Kidney glomerular epithelial cell (primary cell): Measurements from ENCODE around the gene RHOU.
A peak's percentile ranks its signal among the peaks of the same experiment; 100 is the strongest.
"Not testable (repeated sequence)": the region's sequence is repeated elsewhere in the genome, so short reads cannot be mapped to it uniquely, and the experiment has no call there.

Experiments
- DNase-seq: peaks from one replicate; lab custom pipeline; 2025; lab: John Stamatoyannopoulos, UW

The RHOU gene

GRCh38 chr1:228734881-228735801, at the start of gene RHOU:
Gene RHOU (plus strand): TSS chr1:228735479. CDS start chr1:228735743, 264 bp downstream.
- peak; percentile 5 for DNase-seq

GRCh38 chr1:228687587-228687986, 47.7 kb upstream of the RHOU start:
- DNase-seq: no peak

GRCh38 chr1:228689255-228689654, 46.0 kb upstream of the RHOU start:
- DNase-seq: no peak

GRCh38 chr1:228691211-228691610, 44.1 kb upstream of the RHOU start:
- no peak for DNase-seq

GRCh38 chr1:228691926-228692325, 43.4 kb upstream of the RHOU start:
- peak; percentile 38 for DNase-seq

- DNase-seq: not testable (repeated sequence)
These were observed 40.8 kb upstream of the RHOU start for GRCh38 chr1:228694447-228694846.

GRCh38 chr1:228695015-228695955, 40.0 kb upstream of the RHOU start:
- DNase-seq: peak; percentile 16

- DNase-seq: peak; percentile 61
These were observed 37.9 kb upstream of the RHOU start for GRCh38 chr1:228697207-228698016.

GRCh38 chr1:228698017-228698329, 37.3 kb upstream of the RHOU start:
- no peak for DNase-seq

GRCh38 chr1:228702433-228702832, 32.8 kb upstream of the RHOU start:
- no peak for DNase-seq

GRCh38 chr1:228706305-228706704, 29.0 kb upstream of the RHOU start:
- DNase-seq: no peak

GRCh38 chr1:228717081-228717480, 18.2 kb upstream of the RHOU start:
- no peak for DNase-seq

GRCh38 chr1:228721407-228721806, 13.9 kb upstream of the RHOU start:
- DNase-seq: no peak

- DNase-seq: no peak
These were observed 12.0 kb upstream of the RHOU start for GRCh38 chr1:228723287-228723686.

- DNase-seq: no peak
These were observed 11.4 kb upstream of the RHOU start for GRCh38 chr1:228723921-228724320.

GRCh38 chr1:228725178-228725577, 10.1 kb upstream of the RHOU start:
- no peak for DNase-seq

GRCh38 chr1:228727681-228728171, 7.6 kb upstream of the RHOU start:
- DNase-seq: no peak

GRCh38 chr1:228732426-228732825, 2.9 kb upstream of the RHOU start:
- no peak for DNase-seq

- DNase-seq: no peak
These were observed 1.7 kb upstream of the RHOU start for GRCh38 chr1:228733576-228733975.

- DNase-seq: peak; percentile 5
These were observed 750 bp downstream of the RHOU start for GRCh38 chr1:228735871-228736586.

- no peak for DNase-seq
These were observed 1.7 kb downstream of the RHOU start for GRCh38 chr1:228736844-228737445.
